Posterior vena cava (tissue), 2 donors: ENCODE results near the gene ABHD10. TPM values are rescaled to one million over a fixed set of nuclear protein-coding genes. Genes with fewer than 3 reads are reported as not detected.

Source experiments
- DNase-seq: peaks from one replicate; pipeline ENCODE4 v3.0.0-alpha.2; 2020; ENCODE audit warnings: low spot score
- intact Hi-C, 2 donors: fragments of 100-400 bp; cut with DNase I; formaldehyde crosslinking; loops; one replicate each; pipeline versions ENCODE4 v1.14.1 to v1.14.2; 2022 to 2023
- total RNA-seq, 2 donors: library from RNA; stranded (reverse); fragmentation: NEBNext Ultra II Directional; extraction: Animal tissue kit (Norgen Biotek cat#: 25700); gene quantifications; one replicate each; pipeline ENCODE4 v1.2.1, GENCODE V29; 2021
- donor health status: DM: yes; HTN: yes; CAD: no.
- donor health status: DM: yes; HTN: yes; CAD: no.

ABHD10 gene
- total RNA-seq, 2 donors from 2014 or later: 15.4 to 22.9 TPM

GRCh38 chr3:111956995-111957734, 21.7 kb upstream of the ABHD10 start:
- intact Hi-C loops: no loop called here
- no peak for DNase-seq

DNA sequence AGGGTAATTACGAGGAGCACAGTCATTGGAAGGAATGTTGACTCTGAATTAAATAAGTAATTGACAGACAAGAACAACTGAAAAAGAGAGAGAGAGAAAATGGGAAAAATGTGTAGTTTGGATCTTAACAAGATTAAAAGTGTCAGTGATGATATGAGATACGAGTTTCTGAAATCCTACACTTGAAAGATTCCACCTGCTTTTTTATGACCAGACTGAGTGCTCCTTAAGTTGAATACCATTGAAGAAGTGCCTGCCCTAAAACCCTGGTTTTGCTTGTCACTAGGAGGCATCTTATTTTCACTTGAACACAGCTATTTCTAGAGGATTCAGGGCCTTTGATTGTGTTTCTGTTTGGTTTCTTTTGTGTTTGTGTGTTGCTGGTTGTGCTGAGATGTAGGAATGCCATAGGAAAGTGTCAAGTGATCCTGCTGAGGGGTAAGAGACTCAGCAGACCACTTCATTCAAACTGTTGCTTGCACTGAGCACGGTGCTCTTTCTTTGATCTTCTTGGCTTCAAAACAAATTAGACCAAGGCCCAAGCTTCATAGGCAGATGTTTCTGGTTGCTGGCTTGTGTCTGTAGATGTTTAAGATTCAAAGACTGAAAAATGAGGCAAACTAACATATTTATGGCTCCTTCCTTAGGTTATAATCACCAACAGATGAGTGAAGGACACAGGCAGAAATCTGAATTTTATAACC, 17.2 kb upstream of the ABHD10 start:
- no peak for DNase-seq
- intact Hi-C loops: no loop called here

DNA sequence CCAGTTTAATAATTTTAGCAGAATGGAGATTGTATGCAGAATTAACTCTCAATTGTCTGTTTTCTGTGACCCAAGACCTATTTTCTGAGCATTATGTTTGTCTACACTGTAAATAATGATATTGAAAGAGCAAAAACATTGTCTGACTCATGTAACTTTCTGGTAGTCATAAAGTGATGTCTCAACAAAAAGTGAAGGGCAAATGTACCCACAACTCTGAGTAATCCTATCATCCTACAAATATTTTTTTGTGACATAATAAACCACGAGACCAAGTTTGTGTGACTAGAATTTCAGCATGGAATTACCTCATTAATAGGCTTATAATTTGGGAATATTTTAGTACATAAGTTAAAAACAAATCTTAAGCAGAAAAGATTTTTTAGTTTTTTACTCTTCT, 15.4 kb upstream of the ABHD10 start:
- intact Hi-C loops: no loop called here
- DNase-seq: no peak

DNA sequence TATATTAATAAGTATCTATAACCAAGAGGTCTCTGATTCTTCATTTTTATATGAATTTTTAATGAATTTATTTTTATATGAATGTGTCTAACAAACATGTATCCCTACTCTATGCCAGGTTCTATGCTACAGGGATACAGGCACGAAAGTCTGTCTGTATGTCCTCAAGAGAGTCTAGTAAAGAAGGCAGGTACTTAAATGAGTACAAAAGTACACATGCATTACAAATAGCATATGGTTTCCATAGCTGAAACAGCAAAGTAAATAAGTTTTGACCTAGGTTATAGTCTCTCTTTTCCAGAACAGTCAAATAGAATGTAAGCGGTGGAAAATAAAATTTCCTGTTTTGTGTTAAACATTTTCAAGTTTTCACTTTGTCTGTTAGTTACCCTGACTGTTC, 13.3 kb upstream of the ABHD10 start:
- intact Hi-C loops: loop anchor here (5.0 kb wide), 1 partner anchor 248 kb away; no protein-coding TSS in a partner anchor
- no peak for DNase-seq

DNA sequence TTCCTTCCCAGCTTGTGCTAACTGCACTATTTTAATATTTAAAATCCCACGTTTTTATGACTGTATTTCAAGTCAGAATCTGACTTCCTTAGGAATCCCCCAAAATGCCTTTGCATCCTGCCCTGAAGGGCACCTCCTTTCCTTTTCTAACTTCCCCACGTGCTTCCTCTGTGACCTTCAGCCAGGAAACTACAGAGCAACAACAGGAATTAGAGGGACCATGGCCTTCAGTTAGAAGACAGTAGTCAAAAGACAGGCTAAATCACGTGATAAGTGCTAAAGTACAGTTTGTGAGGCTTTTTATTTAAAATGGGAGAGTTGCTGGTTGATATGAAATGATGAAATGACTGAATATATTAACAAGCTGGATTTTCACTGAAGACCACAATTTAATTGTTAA, 11.8 kb upstream of the ABHD10 start:
- intact Hi-C loops: loop anchor here (5.0 kb wide), 1 partner anchor 250 kb away; no protein-coding TSS in a partner anchor
- no peak for DNase-seq

- DNase-seq: peak; percentile 90
- intact Hi-C loops: loop anchor here (5.0 kb wide), 1 partner anchor 250 kb away; no protein-coding TSS in a partner anchor
These were observed 11.1 kb upstream of the ABHD10 start for GRCh38 chr3:111967651-111968274.

DNA sequence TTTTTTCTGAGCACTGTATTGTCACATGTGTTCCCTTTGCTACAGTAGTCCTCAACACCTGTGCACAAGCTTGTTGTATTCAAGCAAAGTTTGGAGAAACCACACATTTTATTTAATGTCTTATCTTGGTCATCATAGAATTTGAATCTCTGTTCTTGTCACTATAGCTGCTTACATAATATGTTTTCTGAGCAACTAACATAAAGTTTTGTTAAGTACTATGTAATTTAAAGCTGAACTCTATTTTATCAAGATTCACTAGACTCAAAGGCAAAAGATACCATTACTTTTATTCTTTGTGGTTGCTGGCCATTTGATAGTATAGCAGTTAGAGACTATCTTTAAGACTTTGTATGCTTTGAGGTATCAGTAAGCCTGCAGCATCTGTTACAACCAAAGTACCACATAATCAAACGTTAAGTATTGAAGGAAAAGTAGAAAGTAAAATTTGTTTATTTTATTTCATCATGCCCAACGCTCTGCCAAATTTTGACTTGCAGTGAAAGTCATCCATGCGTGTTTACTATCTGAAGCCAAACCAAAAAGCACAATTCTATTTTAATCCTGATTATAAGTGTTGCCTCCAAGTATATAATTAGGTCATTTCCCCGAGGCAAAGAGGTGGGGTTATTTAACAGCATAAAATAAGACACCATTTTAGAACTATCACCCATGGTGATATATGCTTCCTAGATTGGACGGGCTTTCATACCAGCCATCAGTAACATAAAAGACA, 10.3 kb upstream of the ABHD10 start:
- intact Hi-C loops: loop anchor here (5.0 kb wide), 1 partner anchor 251 kb away; no protein-coding TSS in a partner anchor
- no peak for DNase-seq

DNA sequence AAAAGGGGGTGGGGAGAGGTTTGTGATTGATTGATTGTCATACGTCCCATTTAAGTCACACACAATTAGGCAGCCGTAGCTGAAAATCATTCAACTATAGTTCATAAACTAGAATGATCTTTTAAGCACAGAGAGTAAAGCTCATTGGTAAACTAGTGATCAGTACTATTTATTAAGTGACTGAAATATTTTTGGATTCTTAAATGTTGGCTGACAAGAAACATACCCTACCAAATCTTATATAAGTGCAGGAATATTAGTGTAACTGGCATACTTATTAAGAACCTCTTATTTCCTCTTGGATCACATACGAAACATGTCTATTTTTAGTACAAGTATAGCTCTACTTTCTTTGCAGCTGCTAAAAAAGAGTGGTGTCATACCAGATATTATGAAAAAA, 8.4 kb upstream of the ABHD10 start:
- DNase-seq: no peak
- intact Hi-C loops: no loop called here

DNA sequence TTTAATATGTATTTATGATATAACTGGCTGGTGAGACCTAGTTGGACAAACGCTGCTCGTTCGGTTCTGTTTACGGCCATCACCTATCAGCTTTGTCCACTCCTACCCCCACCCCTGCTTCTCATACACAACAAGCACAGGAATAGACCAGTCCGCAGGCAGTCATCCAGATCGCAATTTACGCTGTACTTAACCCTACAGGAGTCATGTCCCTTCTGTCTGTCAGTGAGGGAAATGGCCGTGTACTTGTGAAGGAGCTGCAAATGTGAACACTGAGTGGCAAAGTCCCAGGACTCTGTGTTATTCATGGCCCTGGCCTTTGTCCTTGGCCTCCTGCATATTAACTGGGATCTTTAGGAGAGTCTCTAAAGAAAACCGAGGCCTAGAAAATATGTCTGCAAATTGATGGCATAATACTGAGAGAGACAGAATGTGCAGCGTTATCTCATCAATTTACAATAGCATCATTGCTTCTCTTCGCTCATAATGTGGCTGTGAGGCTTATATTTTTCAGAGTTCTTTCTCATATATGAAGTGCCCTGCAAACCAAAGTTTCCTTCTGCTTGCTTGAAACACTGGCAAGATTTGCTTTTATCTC, 7.2 kb upstream of the ABHD10 start:
- intact Hi-C loops: no loop called here
- DNase-seq: no peak

DNA sequence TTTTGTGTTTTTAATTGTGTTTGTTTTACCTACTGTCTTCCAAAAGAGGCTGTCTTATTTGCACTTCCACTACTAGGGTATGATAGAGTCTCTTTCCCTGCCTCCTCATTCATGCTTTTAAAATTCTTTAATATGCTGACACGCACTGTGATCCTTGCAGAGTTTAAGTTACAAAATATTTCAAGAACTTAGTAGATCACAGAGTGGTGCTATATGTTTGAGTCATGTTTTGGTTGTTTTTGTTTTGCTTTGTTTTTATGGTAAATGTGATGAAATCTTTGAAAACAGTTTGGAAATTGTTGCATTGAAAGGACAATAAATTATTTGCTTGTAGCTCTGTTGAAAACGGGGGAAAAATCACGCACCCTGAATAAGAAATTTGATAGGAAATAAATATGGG, 5.9 kb upstream of the ABHD10 start:
- DNase-seq: no peak

GRCh38 chr3:111975131-111975530, 3.7 kb upstream of the ABHD10 start:
- no peak for DNase-seq
- intact Hi-C loops: no loop called here

More for the DNA sequence above, 5.9 kb upstream of the ABHD10 start:
- intact Hi-C loops: no loop called here

GRCh38 chr3:111976254-111976653, 2.6 kb upstream of the ABHD10 start:
- DNase-seq: no peak
- intact Hi-C loops: no loop called here

DNA sequence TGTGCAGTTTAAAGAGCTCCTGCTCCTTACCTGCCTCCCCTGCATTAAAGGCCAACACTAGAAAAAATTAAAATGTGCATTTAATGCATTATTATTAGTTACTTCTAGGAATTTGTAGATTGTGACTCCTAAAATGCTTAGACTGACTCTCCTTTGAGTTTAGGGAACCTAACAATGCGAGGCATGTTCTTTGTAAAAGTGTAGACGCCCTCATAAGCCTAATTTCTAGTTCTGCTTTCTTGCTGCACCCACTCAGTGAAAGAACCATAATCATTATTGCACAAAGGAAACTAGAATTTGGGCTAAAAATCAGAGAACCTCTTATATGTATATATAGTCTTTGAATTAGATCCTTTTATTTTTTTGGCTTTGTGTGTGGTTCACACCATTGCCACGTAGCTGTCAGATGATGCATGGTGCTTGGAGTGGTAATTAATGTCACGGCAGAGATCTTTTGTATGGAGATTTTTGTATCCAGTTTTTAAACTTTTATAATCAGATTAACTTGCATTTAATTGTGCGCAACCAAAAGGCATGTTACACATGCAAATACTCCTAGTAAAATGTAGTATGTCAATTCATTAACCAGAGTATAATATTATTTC, 710 bp downstream of the ABHD10 start:
- intact Hi-C loops: no loop called here
- DNase-seq: no peak

- no peak for DNase-seq
- intact Hi-C loops: no loop called here
These were observed 2.1 kb downstream of the ABHD10 start for GRCh38 chr3:111980716-111981456.

GRCh38 chr3:111981457-111981763, 2.6 kb downstream of the ABHD10 start:
- intact Hi-C loops: no loop called here
- DNase-seq: no peak

DNA sequence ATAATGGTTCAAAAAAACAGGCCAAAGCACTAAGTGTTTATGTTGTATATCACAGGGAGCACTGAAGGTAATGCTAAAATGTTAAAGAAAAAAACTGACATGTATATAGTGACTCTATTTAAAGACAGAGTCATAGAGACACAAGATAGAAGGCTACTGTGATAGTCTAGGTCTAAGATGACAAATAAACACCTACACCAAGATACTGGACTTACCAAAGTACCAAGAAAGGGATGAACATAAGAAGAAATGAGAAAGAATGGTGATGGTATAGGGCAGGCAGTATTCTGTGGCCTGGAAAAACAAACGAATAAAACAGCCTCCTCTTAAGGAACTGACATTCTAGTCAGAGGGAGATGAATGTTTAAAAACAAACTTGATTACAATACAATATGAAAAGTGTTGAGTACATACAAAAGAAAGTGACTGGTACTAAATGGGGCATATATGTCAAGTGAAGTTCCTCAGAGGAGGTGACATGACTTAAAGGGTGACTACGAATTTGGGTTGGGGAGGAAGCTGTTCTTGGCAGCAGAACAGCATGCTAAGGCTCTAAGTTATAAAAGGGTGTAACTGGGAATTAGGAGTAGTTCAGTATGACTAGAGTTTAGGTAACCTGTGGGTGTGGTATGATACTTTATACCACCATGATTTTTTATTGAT, 5.9 kb downstream of the ABHD10 start:
- intact Hi-C loops: no loop called here
- no peak for DNase-seq

- no peak for DNase-seq
- intact Hi-C loops: no loop called here
These were observed 8.0 kb downstream of the ABHD10 start for GRCh38 chr3:111986800-111987199.
